SK-N-SH (cell line): ENCODE data around the gene F2.

Experiments
- CHD2 ChIP-seq: fragments of 150-350 bp; IDR thresholded peaks from 2 replicates; pipeline ENCODE4 v1.6.1; 2018; ENCODE audit warnings: low read length; ENCODE audit not compliant: partially characterized antibody
- CTCF ChIP-seq: fragments of 200-600 bp; sonication (generic); IDR thresholded peaks from 2 replicates; pipeline ENCODE4 v1.6.1; 2017; ENCODE audit warnings: antibody characterized with exemption, mild to moderate bottlenecking, moderate library complexity
- EZH2phosphoT487 ChIP-seq: fragments of 200-600 bp; sonication (generic); IDR thresholded peaks from 2 replicates; pipeline ENCODE4 v1.6.1; 2017; ENCODE audit warnings: low read depth, mixed run types, mild to moderate bottlenecking, antibody characterized with exemption, moderate library complexity, borderline replicate concordance
- TF ChIP-seq, protein P1 (sequence below): IDR thresholded peaks from 2 replicates; pipeline ENCODE4; 2012

DNA sequence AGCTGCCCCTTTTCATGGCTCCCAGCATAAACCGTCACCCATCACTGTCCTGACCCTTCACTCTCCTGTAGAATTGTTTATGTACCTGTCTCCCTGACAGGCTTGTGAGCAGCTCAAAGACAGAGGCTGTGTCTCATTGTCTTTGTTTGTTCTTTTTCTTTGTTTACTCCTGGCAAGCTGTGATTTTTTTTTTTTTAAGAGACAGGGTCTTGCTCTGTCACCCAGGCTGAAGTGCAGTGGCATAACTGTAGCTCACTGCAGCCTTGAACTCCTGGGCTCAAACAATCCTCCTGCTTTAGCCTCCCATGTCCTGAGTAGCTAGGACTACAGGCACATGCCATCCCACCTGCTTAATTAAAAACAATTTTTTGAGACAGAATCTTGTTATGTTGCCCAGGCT, 28.3 kb upstream of the F2 start:
- TF ChIP-seq, protein P1, sequence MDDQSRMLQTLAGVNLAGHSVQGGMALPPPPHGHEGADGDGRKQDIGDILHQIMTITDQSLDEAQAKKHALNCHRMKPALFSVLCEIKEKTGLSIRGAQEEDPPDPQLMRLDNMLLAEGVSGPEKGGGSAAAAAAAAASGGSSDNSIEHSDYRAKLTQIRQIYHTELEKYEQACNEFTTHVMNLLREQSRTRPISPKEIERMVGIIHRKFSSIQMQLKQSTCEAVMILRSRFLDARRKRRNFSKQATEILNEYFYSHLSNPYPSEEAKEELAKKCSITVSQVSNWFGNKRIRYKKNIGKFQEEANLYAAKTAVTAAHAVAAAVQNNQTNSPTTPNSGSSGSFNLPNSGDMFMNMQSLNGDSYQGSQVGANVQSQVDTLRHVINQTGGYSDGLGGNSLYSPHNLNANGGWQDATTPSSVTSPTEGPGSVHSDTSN = no peak
- TF ChIP-seq CHD2 (no peak), CTCF (no peak), EZH2phosphoT487 (no peak)
